Measurements from ENCODE around the gene CEBPA.

The CEBPA gene

DNA sequence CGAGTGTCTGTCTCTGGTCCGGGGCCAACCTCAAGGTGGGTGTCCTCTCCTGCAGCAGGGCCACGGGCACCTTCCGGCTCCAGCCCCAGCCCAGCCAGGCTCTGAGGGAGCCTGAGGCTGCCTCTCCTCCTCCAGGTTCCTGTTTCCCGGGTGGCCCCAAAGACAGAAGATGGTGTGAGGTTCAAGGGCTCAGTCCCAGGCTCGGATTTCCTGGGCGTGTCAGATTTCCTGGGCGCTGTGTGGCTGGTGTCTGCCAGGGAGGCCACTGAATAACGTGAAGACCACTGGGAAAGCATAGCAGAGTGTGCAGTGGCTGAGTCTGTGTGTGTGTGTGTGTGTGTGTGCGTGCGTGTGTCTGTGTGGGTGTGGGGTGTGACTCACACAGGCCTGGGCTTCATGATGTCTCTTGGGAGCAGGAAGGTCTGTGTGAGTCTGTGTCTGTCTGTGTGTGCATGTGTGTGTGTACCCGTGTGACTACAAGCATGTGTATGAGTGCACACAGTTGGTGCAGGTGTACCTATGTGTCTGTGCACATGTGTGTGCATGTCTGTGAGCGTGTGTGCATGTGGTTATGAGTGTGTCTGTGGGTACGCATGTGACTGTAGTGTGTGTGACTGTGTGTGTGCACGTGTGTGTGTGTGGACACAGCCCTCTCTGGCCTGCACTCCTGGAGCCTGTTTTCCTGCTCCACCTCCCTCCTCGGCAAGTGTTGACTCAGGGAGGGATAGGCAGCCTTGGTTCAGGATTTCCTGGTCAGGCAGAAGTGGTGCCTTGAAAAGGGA lies 28.3 kb downstream of the CEBPA start:
- Histone ChIP-seq H3K4me3 (ENCODE audit: insufficient read depth, low read length, poor library complexity, severe bottlenecking) (no peak overlapping the region), H3K36me3 (ENCODE audit: low read length) (no peaks in the 10 kb centered on the region), H3K9me3 (ENCODE audit: insufficient read depth, low read length) (no peaks in the 10 kb centered on the region), H3K79me2 (ENCODE audit: insufficient read depth, low read length) (no peaks in the 10 kb centered on the region), H3K9ac (ENCODE audit: low read length) (no peak overlapping the region), H4K20me1 (ENCODE audit: low read depth, low read length) (no peaks in the 10 kb centered on the region), H3K4me2 (ENCODE audit: low read depth, low read length, poor library complexity, severe bottlenecking) (no peak overlapping the region), H2AFZ (ENCODE audit: low read depth, low read length, severe bottlenecking) (no peak overlapping the region), H3K27ac (ENCODE audit: low read depth, low read length) (no peak overlapping the region), H3F3A (ENCODE audit: insufficient read depth) (no peaks in the 10 kb centered on the region), H3K27me3 (ENCODE audit: low read length) (no peaks in the 10 kb centered on the region), H3K9me2 (replicated peaks; ENCODE audit: insufficient read depth, low read length) (no peaks in the 10 kb centered on the region)
- no peak for TF ChIP-seq EZH2phosphoT487 (conservative IDR thresholded peaks at IDR 0.05; ENCODE audit: low read length)
- TF ChIP-seq, protein P1, sequence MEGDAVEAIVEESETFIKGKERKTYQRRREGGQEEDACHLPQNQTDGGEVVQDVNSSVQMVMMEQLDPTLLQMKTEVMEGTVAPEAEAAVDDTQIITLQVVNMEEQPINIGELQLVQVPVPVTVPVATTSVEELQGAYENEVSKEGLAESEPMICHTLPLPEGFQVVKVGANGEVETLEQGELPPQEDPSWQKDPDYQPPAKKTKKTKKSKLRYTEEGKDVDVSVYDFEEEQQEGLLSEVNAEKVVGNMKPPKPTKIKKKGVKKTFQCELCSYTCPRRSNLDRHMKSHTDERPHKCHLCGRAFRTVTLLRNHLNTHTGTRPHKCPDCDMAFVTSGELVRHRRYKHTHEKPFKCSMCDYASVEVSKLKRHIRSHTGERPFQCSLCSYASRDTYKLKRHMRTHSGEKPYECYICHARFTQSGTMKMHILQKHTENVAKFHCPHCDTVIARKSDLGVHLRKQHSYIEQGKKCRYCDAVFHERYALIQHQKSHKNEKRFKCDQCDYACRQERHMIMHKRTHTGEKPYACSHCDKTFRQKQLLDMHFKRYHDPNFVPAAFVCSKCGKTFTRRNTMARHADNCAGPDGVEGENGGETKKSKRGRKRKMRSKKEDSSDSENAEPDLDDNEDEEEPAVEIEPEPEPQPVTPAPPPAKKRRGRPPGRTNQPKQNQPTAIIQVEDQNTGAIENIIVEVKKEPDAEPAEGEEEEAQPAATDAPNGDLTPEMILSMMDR (IDR thresholded peaks at IDR 0.05; ENCODE audit: insufficient read depth, low read length, poor library complexity, severe bottlenecking) = no peak

- Histone ChIP-seq H3K4me3 (ENCODE audit: insufficient read depth, low read length, poor library complexity, severe bottlenecking) (no peak overlapping the region), H3F3A (ENCODE audit: insufficient read depth) (no peaks in the 10 kb centered on the region), H2AFZ (ENCODE audit: low read depth, low read length, severe bottlenecking) (no peak overlapping the region), H3K36me3 (ENCODE audit: low read length) (no peaks in the 10 kb centered on the region), H3K79me2 (ENCODE audit: insufficient read depth, low read length) (no peaks in the 10 kb centered on the region), H3K9me3 (ENCODE audit: insufficient read depth, low read length) (no peaks in the 10 kb centered on the region), H4K20me1 (ENCODE audit: low read depth, low read length) (no peaks in the 10 kb centered on the region), H3K9ac (ENCODE audit: low read length) (no peak overlapping the region), H3K4me2 (ENCODE audit: low read depth, low read length, poor library complexity, severe bottlenecking) (no peak overlapping the region), H3K9me2 (replicated peaks; ENCODE audit: insufficient read depth, low read length) (no peaks in the 10 kb centered on the region), H3K27ac (ENCODE audit: low read depth, low read length) (no peak overlapping the region), H3K27me3 (ENCODE audit: low read length) (no peaks in the 10 kb centered on the region)
- no peak for TF ChIP-seq EZH2phosphoT487 (conservative IDR thresholded peaks at IDR 0.05; ENCODE audit: low read length)
- TF ChIP-seq, protein P1 (IDR thresholded peaks at IDR 0.05; ENCODE audit: insufficient read depth, low read length, poor library complexity, severe bottlenecking) = no peak
These were observed 29.1 kb downstream of the CEBPA start for GRCh38 chr19:33273065-33273736.

DNA sequence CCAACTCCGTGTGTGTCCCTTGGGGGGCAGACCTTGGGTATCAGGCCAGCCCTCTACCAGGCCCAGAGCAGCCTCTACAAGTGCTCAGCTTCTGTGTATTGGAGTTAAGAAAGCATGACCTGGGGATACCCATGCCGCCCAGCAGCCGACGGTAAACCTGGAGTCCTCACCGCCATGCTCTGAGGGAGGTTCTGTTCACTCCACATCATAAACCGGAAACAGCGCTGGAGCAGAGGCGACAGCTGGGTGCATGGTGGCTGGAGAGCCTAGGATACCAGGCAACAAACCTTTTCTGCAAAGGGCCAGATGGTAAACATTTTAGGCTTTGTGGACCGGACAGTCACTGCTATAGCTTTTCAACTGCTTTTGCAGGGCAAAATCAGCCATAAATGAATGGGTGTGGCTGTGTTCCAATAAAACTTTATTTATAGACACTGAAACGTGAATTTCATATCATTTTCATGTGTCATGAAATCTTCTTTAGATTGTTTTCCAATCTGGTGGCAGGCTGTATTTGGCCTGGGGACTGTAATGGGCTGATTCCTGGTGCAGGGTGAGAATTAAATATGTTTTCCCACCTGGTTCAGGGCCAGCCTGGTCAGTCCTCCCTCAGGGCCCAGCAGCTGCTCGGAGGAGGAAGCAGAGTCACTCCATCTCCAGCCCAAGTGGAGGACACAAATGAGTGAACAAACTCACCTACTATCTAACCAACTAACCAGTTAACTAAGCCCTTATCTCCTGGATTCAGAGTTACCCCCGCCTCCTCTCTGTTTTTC lies 30.9 kb downstream of the CEBPA start:
- Histone ChIP-seq H3K27ac (ENCODE audit: low read depth, low read length) (no peak overlapping the region), H4K20me1 (ENCODE audit: low read depth, low read length) (no peaks in the 10 kb centered on the region), H3K36me3 (ENCODE audit: low read length) (no peaks in the 10 kb centered on the region), H3K4me2 (ENCODE audit: low read depth, low read length, poor library complexity, severe bottlenecking) (no peak overlapping the region), H3F3A (ENCODE audit: insufficient read depth) (no peaks in the 10 kb centered on the region), H3K79me2 (ENCODE audit: insufficient read depth, low read length) (no peaks in the 10 kb centered on the region), H3K9ac (ENCODE audit: low read length) (no peak overlapping the region), H3K4me3 (ENCODE audit: insufficient read depth, low read length, poor library complexity, severe bottlenecking) (no peak overlapping the region), H3K9me3 (ENCODE audit: insufficient read depth, low read length) (no peaks in the 10 kb centered on the region), H3K9me2 (replicated peaks; ENCODE audit: insufficient read depth, low read length) (no peaks in the 10 kb centered on the region), H3K27me3 (ENCODE audit: low read length) (no peaks in the 10 kb centered on the region), H2AFZ (ENCODE audit: low read depth, low read length, severe bottlenecking) (no peak overlapping the region)
- TF ChIP-seq, protein P1 (IDR thresholded peaks at IDR 0.05; ENCODE audit: insufficient read depth, low read length, poor library complexity, severe bottlenecking) = no peak
- TF ChIP-seq EZH2phosphoT487 (conservative IDR thresholded peaks at IDR 0.05; ENCODE audit: low read length) = no peak

Data from SU-DHL-6 (cell line).